ENCODE results near the gene PDE9A. TPM values are rescaled to one million over a fixed set of nuclear protein-coding genes. Genes with fewer than 3 reads are reported as not detected.

The PDE9A gene
- total RNA-seq, 4 donors from 2014 or later, result 2.9 to 16.9 (median 7.0) TPM

DNA sequence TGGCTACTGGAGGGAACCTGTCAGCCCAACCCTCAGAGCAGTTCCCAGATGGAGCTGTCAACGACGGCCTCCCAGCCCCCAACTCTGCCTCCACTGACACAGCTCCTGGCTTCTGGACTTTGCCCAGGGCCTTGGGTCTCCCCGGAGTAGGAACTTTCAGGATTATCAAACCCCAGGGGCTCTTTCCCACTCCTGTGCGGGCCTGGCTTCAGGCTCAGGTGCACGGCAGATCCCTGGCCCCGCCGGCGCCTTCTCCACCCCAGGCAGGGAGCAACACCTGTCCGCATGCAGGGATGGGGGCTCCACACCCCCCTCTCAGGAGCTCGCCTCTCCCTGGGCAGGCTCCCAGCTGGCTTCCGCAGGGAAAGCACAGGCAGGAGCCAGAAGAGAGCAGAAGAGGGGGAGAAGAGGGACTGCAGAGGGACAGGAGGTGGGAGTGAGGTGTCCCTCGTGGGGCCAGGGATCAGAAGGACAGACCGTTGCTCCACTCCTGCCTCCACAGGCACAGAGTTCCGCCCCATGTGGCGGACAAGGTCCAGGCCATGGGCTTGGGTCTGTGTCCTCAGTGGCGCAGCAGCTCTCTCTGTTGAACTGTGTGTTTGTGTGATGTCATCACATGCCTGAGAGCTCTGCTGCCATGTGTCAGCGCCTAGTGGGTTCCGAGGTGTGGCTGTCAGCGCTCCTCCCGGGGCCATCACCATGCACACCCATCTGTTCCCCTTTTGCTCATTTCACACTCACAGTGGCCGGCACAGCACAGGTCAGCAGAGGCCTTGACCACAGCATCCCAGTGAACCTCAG is 107.7 kb downstream of the PDE9A start:
- no peak for TF ChIP-seq CTCF (IDR thresholded peaks at IDR 0.05)
- no peak for DNase-seq (ENCODE audit: low spot score)
- no peak for ATAC-seq (ENCODE audit: low FRiP score)

GRCh38 chr21:42761776-42762335 is 108.4 kb downstream of the PDE9A start:
- no peak for DNase-seq (ENCODE audit: low spot score)
- TF ChIP-seq CTCF (IDR thresholded peaks at IDR 0.05), result no peak
- ATAC-seq (ENCODE audit: low FRiP score), result no peak

GRCh38 chr21:42763581-42764442 is 110.4 kb downstream of the PDE9A start:
- DNase-seq (ENCODE audit: low spot score), result no peak
- no peak for ATAC-seq (ENCODE audit: low FRiP score)
- no peak for TF ChIP-seq CTCF (IDR thresholded peaks at IDR 0.05)

GRCh38 chr21:42764443-42764760 is 111.0 kb downstream of the PDE9A start:
- TF ChIP-seq CTCF (IDR thresholded peaks at IDR 0.05), result no peak
- DNase-seq (ENCODE audit: low spot score) (no peak), ATAC-seq (ENCODE audit: low FRiP score) (no peak)

- TF ChIP-seq CTCF (IDR thresholded peaks at IDR 0.05), result no peak
- no peak for DNase-seq (ENCODE audit: low spot score)
- ATAC-seq (ENCODE audit: low FRiP score), result no peak
These were observed 111.5 kb downstream of the PDE9A start for GRCh38 chr21:42764883-42765282.

GRCh38 chr21:42765656-42766055 is 112.2 kb downstream of the PDE9A start:
- no peak for TF ChIP-seq CTCF (IDR thresholded peaks at IDR 0.05)
- ATAC-seq (ENCODE audit: low FRiP score) (no peak), DNase-seq (ENCODE audit: low spot score) (no peak)
